Measurements from ENCODE around the gene LITAFD.

Gene LITAFD

DNA sequence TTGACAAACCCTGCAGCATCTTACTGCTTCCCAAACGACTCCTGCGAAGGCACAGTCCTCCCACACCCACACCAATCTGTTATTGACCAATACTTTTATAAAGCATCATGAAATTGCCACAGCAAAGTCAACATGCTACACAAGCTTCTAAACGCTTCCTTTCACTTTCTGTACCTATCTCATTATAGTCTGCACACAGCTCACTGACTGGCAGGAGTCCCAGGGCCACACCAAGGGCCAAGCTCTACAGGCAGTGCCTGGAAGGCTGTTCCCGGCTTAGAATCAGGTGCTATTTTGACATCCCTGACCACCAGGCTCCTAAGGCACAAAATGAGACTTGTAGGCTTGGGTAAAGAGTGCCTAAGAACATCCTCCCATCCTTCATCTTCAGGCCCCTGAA is 42.1 kb downstream of the LITAFD start:
- no peak for DNase-seq

DNA sequence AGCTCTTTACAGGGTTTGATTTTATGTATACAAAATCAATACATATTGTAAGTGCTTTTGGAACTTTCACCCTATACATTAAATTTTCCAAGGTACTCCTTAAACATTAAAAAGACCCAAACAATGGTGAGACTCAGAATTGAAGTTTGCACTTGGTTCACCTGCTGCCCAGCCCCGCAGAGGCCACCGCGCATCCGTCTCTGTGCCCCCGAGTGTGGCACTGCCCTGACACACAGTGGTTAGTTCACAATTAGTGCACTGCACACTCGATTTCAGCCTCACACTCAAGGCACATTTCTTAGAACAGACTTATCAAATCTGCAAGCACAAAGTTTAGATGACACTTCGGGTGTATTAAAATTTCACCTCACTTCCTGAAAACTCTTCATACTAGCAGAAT is 43.3 kb downstream of the LITAFD start:
- DNase-seq: no peak

DNA sequence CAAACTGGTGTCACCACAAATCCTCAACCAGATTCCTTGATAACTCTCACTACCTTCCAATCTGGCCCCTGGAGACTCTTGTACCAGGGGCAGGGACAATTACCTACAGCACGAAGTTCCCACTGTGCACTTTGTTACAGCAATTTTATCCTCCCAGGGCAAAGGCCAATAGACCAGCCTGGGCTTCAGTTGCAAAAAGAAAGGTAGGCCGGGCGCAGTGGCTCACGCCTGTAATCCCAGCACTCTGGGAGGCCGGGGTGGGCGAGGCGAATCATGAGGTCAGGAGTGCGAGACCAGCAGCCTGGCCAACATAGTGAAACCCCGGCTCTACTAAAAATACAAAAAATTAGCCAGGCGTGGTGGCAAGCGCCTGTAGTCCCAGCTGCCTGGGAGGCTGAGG is 44.7 kb downstream of the LITAFD start:
- DNase-seq: no peak

DNA sequence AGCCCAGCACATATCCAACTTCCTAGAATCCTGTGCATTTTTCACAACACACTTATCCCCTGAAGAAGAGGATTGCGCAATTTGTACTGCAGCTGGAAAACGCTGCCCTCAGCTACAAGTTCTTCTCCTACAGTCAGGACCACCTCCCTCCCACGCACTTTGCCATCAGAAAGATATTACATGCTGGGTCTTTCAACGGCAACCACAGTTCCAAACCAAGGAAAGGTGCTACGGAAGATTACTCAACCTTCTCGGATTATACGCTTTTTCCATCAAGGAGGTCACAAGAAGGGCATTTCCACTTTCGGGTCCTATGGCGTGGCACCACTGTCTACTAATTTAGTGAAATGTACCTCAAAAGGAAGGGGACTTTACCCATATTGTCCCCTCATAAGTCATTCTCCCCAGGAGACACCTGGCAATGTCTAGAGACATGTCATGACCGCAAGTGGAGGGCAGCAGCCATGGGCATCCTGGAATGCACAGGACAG is 46.4 kb downstream of the LITAFD start:
- peak; percentile 17 for DNase-seq

DNA sequence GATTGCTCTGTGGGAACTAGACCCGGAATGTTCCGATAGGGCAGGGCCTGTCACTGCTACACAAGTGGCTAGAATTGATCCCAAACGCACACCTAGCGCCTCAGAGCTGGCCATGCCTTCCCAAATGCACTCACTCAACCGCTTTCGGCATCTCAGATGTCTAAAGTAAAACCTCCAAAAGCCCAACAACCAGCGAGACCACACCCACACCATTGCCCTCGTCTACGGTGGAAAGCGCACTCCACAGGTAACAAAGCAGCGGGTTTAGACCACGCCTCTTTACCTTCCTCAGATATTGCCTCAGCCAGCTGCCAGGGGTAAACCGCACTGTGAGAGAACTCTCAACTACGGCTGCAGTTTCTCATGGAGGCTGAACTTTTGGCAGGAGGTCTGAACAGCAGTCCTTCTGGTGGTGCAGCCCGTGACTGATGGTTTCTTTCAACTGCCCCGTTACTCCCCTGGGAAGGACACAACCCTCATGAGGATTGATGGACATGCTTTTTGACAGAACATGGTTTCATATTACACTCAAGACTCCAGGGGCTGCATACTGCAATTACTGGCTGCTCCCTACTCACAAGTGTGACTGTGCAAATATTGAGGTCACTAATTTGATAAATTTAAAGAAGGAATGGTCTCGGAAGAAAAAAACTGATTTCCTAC is 47.1 kb downstream of the LITAFD start:
- DNase-seq: no peak

DNA sequence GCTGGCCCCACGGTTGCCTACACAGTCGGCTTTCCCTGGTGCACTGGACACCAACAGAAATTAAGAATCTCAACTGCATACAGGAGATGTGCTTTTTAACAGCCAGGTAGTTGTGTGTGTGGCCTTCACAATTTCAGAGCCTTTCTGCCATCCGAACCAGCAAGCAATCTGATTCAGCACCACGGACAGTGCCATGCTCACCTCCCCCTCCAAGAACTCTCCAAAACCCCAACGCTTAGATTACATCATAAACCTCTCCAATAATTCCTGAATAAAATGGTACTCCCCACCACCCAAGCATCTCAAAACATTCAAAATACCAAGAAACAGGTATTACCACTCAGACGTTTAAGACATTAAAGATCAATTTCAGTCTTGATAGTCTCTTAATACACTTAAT is 49.7 kb downstream of the LITAFD start:
- peak; percentile 44 for DNase-seq

DNA sequence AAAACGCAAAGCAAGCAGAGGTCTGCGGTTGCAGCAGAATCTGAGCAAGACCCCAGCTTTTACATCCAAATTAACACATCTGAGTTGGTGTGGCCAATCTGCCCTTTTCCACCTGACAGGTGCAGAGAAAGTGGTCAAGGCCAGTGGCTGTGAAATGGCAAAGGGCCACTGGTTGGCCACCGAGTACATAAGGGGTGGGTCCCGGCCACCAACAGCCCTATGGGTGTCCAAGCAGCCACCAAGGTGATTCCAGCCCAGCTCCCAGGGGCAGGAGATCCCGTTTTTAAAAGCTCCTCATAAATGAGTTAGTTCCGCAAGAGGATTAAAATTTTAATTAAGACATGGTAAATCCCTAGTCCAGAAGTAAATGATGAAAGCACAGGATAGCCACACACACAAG is 52.5 kb downstream of the LITAFD start:
- no peak for DNase-seq

Data from stimulated activated CD4-positive, alpha-beta T cell treated with anti-CD3 and anti-CD28 coated beads, Interleukin-12 subunit alpha, Interleukin-12 subunit beta, amount 100 ng/mL, for 4 hours (primary cell).